Skin epidermis (tissue), 12 donors: ENCODE data around the gene FBXL15.

Source experiments
- H3K27ac ChIP-seq, 21 experiments: fragments of 200-600 bp; sonication (generic) in 11 of 21; one replicate each; pipeline ENCODE4 v1.5.0; 2020; ENCODE audit warnings: mild to moderate bottlenecking in 3 of 21, inconsistent platforms in 2 of 21, moderate library complexity in 2 of 21
- H3K4me3 ChIP-seq, 7 experiments: fragments of 200-600 bp; sonication (generic) in 2 of 7; one replicate each; pipeline ENCODE4 v1.5.0; 2020; ENCODE audit warnings: inconsistent platforms in 2 of 7, mild to moderate bottlenecking in 2 of 7, moderate library complexity in 1 of 7

Gene FBXL15

DNA sequence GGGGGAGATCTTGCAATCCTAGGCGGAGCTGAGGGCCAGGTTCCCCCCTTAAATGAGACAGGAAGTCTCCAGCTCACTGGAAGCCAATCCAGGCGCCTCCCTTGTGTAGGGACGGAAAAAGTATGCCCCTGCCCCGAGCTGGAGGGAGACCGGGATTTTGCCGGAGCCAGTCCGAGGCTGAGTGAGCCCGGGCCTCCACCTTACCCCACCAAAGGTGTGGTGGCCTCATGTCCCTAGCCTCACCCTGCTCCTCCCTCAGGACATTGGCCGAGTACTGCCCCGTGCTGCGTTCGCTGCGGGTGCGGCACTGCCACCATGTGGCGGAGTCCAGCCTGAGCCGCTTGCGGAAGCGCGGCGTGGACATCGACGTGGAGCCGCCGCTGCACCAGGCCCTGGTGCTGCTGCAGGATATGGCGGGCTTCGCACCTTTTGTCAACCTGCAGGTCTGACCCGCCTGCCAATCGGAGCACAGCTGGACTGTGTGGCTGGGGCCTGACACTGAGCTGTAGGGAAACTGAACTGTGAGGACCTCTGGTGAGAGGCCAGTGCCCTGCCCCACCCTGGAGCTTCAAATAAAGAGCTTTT lies 2.0 kb downstream of the FBXL15 start:
- Histone ChIP-seq H3K27ac (peak overlapping the region in 19 of 21 experiments; percentile 76 to 95 (median 89)), H3K4me3 (peak overlapping the region; percentile 72 to 89 (median 74))

DNA sequence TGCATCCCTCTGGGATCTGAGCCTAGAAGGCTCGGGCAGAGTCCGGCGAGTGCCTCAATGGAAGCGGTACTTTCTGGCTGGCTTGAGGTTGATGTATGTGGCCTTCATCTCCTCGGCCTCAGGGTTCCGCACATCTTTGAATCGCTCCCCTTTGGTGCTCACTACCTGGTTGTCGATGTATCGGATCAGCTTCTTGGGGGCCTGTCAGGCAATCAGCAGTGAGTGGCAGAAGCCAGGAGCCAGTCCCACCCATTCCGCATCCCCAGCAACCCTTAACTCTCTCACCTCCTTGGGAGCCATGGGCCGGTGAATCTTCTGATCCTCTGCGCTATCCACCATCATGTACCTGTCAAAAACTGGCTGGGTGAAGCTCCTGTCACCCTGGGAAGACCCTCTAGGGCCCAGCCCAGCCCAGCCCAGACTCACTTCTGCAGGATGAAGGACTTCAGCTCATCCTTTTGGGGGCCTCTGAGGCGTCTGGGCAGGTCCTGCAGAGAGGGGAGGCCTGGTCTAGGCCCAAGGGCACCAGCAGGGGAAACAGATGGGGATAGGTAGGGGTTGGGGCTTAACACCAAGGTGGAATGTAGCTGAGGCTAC lies 2.8 kb downstream of the FBXL15 start:
- H3K27ac ChIP-seq = peak overlapping the region in 6 of 21 experiments; percentile 26 to 92 (median 92)
- H3K4me3 ChIP-seq = peak overlapping the region in 1 of 7 experiments; percentile 83

DNA sequence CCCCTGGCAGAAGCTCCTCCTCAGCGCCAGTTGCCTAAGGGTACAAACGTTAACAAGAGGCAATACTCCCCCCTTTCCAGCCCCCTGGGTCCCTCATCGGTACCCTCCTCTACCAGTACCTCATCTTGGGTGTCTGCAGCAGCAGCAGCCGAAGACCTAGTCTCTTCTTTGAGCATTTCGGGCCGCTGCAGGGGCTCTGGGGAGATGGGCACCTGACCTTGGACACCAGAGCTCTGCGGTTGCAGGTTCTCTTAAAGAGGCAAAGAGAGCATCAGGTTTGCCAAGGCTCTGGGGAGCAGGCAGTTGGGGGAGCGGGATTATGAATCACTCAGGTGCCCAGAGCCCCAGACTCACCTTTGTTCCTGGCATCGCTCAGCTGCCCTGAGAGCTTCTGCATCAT lies 3.5 kb downstream of the FBXL15 start:
- Histone ChIP-seq H3K27ac (no peak overlapping the region), H3K4me3 (no peak overlapping the region)

DNA sequence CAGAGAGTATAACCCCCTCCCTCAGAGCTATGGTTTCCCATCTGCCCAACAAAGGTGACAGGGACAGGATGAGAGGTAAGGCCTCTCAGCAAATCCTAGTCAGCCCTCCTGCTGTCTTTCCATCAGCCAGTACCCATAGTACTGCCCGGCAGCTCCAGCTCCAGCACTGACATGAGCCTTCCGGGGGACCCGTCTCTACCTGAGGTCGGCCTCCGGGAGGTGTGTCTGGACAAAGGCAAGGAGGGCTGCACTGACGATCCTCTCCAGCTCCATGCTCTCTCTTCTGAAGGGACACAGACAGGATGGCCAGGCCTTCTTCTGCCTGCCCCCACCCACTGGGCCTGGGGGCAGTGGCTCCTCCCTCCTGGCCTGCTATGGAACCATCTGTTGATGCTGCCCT lies 4.3 kb downstream of the FBXL15 start:
- H3K27ac ChIP-seq = no peak overlapping the region
- H3K4me3 ChIP-seq = no peak overlapping the region

DNA sequence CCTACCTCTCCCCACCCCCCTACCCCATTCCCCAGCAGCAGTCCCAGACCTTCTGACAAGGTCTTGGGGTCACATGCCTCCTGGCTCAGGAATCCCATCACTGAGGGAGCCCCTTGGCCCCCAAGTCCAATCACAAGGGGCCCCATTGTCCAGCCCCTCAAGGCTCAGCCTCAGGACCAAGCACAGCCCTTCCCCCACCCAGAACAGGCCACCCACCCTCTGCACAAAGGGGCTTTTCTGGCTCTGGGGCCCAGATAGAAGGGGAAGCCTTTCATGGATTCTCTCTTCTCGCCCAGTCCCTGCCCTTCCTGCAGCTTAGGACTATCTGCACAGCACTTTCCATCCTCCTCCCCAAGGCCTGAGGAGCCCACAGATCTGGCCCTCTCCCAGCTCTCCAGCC lies 4.8 kb downstream of the FBXL15 start:
- Histone ChIP-seq H3K4me3 (no peak overlapping the region), H3K27ac (no peak overlapping the region)

DNA sequence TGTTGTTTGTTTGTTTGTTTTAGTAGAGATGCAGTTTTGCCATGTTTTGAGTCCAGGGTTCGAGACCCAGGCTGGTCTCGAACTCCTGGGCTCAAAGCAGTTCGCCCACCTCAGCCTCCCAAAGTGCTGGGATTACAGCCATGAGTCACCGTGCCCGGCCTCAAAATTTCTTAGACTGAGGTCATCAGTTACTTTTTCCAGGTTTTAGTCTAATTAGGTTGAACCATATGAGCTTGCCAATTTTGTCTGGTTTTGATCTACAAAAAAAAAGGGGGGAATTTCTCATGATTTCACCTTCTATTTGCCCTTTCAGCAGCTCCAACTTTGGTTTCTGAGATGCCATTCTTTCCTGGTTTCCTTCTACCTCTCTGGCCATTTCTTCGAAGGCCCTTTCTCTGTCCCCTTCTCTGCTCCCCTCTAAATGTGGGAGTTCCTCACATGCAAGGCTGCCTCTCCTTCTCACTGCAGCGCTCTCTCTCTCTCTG lies 6.2 kb downstream of the FBXL15 start:
- H3K27ac ChIP-seq = no peak overlapping the region
- H3K4me3 ChIP-seq = no peak overlapping the region

DNA sequence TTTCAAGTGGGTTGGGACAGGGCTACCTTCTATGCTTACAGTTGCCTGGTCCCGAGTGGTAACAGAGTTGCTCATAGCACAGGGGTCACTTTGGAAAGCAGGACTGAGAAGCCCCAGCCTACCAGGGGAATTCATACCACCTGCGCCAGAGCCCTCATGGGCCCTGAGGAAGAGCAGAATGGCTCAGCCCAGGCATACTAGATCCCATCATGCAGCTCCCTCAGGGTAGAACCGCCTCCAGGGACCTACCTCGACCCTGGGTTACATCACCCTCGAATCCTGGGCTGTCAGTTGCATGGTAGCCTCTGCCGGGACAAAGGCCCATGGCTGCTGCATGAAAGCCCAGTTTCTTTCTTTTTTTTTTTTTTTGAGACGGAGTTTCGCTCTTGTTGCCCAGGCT lies 8.8 kb downstream of the FBXL15 start:
- H3K4me3 ChIP-seq = no peak overlapping the region
- no peak overlapping the region for H3K27ac ChIP-seq

DNA sequence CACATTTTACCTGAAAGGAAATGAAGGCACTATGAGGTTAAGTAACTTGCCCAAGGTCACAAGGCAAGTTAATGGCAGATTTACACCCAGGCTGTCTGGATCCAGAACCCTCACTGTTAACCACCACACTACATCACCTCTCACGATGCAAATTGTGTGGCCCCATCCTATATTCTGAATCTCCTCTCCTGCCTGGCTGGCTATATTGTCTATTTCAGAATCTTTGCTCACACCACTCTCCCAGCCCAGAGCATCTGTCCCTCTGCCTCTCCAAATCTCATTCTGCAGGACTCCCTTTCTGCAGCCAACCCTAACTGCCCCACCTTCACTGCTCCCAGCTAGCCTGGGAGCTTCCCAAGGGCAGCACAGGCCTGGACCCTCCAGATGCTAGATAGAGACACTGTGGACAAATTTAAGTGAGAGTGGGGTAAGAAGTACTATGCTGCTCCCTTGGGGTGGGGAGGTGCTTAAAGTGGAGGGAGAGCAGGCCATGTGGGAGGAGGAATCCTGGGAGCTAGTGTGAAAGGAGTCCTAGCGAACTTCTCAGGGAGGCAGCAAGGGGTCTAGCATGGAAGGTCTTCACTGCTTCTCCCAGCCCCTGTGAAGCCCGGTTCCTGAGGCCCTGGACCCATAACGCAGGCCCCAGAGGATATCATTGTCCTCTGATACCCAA lies 11.0 kb downstream of the FBXL15 start:
- Histone ChIP-seq H3K27ac (peak overlapping the region in 20 of 21 experiments; percentile 70 to 94 (median 87)), H3K4me3 (peak overlapping the region; percentile 49 to 88 (median 80))

DNA sequence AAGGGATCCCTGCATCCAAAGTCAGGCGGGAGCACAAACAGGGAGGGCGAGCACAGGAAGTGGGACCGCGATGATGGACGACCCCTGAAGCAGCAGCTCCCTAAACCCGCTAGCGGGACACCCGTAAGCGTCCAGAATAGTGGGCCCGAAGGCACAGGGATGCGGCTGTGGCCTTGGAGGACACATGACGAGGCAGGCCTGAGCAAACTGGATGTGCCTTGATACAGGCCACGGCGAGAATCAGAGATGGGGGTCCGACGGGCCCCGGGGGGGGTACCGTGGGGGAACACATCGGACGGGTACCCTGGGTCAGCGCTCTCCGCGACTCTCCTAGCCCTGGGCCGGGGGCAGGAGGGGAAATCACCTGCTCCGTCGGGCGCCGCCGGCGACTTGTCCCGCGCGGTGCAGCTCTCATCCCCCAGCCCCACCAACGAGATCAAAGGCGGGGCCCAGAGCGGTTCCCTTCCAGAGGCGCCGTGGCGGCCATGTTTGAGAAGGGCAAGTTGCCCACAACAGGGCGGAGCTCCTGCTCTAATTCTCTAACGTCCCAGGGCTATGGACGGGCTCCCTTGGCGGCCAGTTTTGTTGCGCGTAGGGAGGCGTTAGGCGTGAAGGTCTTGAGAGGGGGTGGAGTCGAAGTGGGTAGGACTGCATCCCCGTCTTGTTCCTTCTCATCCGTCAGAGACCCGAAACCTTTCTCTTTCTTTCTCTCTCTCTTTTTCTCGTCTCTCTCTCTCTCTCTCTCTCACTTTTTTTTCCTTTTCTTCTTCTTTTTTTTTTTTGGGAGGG lies 11.7 kb downstream of the FBXL15 start, which contains the start of gene CUEDC2:
TSS of gene CUEDC2 (minus strand) at position 413 of the 789 bp plus-strand sequence. CDS start 7,386 bp downstream, outside the sequence.
- H3K4me3 ChIP-seq = peak within 1 kb of the TSS; percentile 49 to 88 (median 80)

DNA sequence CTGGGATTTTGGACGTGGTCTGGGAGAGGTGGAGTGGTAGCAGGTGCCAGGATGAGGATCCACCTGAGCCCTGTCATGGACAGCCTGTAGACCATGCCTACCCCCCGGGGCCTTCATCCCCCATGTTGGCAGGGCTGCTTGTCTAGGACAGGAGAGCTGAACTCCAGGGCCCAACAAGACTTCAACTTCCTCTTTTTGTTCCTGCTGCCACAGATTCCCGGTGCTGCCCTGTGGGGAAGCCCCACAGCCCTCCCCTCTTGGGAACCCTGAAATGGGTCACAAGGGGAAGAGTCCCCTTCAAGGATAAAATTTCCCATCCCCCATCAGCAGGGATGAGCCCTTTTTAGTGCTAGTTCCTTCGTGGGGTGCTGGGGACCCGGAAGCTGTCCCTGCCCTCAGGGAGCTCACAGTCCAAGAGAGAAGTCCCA lies 13.0 kb downstream of the FBXL15 start:
- H3K4me3 ChIP-seq = no peak overlapping the region
- peak overlapping the region in 7 of 21 experiments; percentile 32 to 92 (median 83) for H3K27ac ChIP-seq

More for the DNA sequence above, 11.7 kb downstream of the FBXL15 start, which contains the start of gene CUEDC2:
- peak within 1 kb of the TSS; percentile 58 to 94 (median 87) for H3K27ac ChIP-seq

DNA sequence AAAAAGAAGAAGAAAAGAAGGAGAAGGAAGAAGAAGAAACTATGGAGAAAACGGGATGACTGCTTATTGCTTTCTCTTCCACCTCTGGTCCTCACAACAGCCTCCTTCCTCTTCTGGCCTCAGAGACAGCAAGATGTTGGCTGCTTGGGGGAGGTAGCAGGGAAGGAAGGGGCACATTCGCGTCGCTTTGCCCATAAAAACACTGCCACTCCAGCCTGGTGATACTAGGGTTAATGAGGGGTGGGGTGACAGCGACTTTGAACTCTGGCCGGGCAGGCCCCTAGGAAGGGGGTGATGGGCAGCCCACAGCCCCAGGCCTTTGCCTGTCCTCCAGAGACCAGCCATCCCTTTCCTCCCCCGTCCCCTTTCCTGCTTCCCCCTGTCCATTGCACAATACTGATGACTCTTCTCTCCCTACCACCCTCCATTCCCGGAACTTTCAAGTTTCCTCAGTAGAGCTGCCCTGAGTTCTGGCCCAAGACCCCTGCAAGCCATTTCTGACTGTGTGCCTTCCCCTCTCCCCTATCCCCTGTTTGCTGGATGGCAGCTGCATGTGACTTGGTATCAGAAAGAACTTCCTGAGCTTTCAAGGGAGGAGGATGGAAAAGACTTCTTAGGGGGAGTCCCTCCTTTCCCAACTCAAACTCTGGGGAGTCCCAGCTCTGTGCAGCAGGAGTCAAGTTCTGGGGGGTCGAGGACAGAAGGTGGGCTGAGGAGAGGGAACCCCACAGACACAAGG lies 13.9 kb downstream of the FBXL15 start:
- peak overlapping the region in 19 of 21 experiments; percentile 18 to 85 (median 70) for H3K27ac ChIP-seq
- H3K4me3 ChIP-seq = peak overlapping the region in 1 of 7 experiments; percentile 40

DNA sequence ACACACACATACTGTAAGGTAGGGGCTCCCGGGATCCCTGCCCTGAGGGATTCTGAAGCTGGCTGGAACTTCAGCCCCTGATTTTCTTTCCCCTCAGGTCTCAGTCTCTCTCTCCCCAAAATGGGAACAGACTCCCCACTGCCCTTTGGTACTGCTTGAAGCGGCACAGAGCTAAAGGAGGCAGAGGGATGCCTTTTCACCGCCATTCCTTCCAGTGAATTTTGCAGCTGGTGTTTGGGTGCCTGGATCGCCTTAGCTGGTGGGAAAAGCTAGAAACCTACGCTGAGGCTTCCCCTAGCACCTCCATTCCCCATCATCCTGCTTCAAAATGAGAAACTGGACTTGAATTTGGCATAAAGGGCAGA lies 14.5 kb downstream of the FBXL15 start:
- peak overlapping the region in 4 of 7 experiments; percentile 24 to 40 (median 33) for H3K4me3 ChIP-seq
- peak overlapping the region in 19 of 21 experiments; percentile 18 to 85 (median 70) for H3K27ac ChIP-seq

DNA sequence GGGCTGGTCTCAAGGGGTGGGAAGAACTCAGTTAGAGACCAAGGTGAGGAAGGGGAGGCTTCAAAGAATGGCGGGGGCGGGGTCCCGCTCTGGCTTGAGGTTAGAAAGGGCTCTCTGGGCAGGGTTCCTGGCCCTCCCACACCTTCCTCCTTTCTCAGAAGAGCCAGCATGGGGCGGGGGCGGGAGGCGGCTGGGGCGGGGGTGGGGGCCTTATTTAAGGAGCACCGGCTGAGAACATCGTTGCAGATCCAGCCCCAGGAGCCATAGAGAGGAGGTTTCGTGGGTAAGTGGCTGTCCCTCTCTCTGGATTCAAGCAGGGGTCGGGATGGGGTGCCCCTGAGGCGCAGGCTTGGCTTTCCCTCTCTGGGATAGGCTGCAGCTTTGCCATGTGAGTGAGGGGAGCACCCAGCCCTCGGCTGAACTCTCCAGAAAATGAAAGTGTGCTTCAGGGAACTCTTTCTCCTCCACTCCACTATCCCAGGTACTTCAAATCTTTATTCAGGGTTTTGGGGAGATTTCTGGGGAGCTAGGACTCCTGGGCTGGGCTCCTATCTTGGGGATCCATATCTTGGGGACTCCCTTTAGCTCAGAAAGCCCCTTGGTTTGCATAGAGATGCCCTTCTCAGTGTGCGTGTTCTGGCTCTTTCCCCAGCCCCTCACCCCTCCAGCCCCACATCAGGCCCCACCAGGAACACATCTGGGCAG lies 15.0 kb downstream of the FBXL15 start:
- Histone ChIP-seq H3K4me3 (peak overlapping the region in 5 of 7 experiments; percentile 24 to 40 (median 29)), H3K27ac (peak overlapping the region in 18 of 21 experiments; percentile 18 to 85 (median 70))

DNA sequence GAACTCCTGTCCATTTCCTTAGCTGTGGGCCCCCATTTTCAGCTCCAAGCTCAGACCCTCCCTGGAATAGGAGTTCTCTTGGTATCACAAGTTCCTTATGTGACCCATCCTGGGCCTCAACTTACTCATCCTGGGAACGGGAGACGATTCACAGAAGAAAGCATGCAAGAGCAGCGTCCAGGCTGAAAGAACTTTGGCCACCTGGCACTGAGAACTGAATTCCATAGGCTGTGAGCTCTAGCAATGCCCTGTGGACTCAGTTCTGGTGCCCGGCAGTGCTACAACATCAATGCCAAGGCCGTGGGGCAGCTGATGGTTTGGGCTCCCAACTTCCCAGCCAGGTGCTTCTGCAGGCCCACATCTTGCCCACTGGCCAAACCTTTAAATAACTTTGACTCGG lies 15.7 kb downstream of the FBXL15 start:
- H3K27ac ChIP-seq = peak overlapping the region in 7 of 21 experiments; percentile 50 to 85 (median 70)
- peak overlapping the region in 3 of 7 experiments; percentile 28 to 40 (median 37) for H3K4me3 ChIP-seq

DNA sequence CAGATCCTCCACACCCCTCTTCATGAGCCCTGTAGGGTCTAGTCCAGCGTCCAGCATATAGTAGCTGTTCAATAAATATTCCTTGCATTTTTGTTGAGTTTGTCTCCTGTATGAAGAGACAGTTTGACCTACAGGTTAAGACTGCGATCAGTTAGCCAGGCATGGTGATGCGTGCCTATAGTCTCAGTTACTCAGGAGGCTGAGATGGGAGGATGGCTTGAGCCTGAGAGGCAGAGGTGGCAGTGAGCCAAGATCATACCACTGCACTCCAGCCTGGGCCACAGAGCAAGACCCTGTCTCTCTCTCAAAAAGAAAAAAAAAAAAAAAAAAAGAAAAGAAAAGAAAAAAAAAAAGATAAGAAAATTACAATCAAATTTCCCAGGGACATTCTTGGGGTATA lies 16.9 kb downstream of the FBXL15 start:
- H3K4me3 ChIP-seq = peak overlapping the region in 1 of 7 experiments; percentile 40
- no peak overlapping the region for H3K27ac ChIP-seq

DNA sequence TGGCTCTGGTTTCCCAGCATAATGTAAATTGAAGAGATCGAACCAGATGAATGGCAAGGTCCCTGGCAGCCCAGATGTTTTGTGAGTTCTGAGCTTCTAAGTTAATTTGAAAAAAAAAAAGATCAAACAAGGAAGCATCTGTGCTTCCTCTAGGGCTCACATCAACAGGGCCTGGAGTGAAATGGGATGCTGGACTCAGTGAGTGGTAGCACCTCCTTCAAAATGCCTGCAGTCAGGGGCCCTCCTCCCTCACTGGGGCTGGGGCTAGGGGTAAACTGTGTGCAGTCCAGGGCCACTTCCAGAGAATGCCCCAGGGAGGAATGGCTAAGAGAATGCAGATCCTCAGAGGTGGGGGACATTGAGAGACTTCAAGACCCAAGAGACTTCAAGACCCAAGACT lies 17.7 kb downstream of the FBXL15 start:
- H3K27ac ChIP-seq = no peak overlapping the region

DNA sequence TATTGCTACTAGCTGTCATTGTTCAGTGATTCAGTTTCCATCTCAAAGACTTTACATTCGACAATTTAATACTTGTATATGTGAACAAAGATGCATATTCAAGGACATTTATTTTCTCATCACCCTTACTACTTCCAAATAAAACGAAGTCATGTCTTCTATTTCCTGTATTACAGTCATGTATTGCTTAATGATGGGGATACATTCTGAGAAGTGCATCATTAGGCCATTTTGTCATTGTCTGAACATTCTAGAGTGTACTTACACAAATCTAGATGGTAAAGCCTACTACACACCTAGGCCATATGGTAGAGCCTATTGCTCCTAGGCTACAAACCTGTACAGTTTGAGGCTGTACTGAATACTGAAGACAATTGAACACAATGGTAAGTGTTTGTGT lies 24.2 kb downstream of the FBXL15 start:
- Histone ChIP-seq H3K27ac (no peak overlapping the region), H3K4me3 (no peak overlapping the region)

More for the DNA sequence above, 17.7 kb downstream of the FBXL15 start:
- no peak overlapping the region for H3K4me3 ChIP-seq
